MCF 10A (cell line): Measurements from ENCODE around the gene DLG4. TPM values are rescaled to one million over a fixed set of nuclear protein-coding genes. Genes with fewer than 3 reads are reported as not detected.

Experiments
- BruUV-seq: library from RNA; stranded (reverse); fragments of 400-500 nt; replicated peaks from 2 replicates; lab custom pipeline; 2021; lab: Mats Ljungman, UMichigan
- CTCF ChIA-PET: fragments of 300-600 bp; sonication (Branson Sonifier 250); formaldehyde crosslinking; extraction: SDS; loops from one replicate; lab custom pipeline; 2021; ENCODE audit warnings: antibody characterized with exemption, inconsistent platforms; lab: Yijun Ruan, JAX
- POLR2A ChIA-PET: fragments of 300-600, 350-650 bp; sonication (Branson Sonifier 250); formaldehyde crosslinking; extraction: SDS; loops from one replicate; lab custom pipeline; 2020; ENCODE audit warnings: antibody characterized with exemption, inconsistent platforms; lab: Yijun Ruan, JAX
- DNase-seq: peaks from one replicate; pipeline ENCODE4 v3.0.0-alpha.2; 2018; ENCODE audit not compliant: unreplicated experiment
- H3K27ac Mint-ChIP-seq: one replicate; pipeline ENCODE4 v1.8.0; 2022; ENCODE audit warnings: mild to moderate bottlenecking, low read depth, mixed read lengths; ENCODE audit not compliant: unreplicated experiment
- H3K27me3 Mint-ChIP-seq: one replicate; pipeline ENCODE4 v1.8.0; 2022; ENCODE audit warnings: mixed read lengths; ENCODE audit not compliant: insufficient read depth, unreplicated experiment
- H3K36me3 Mint-ChIP-seq: one replicate; pipeline ENCODE4 v1.8.0; 2022; ENCODE audit warnings: mild to moderate bottlenecking, moderate library complexity, mixed read lengths; ENCODE audit not compliant: insufficient read depth, unreplicated experiment
- H3K4me1 Mint-ChIP-seq: one replicate; pipeline ENCODE4 v1.8.0; 2022; ENCODE audit warnings: mixed read lengths; ENCODE audit not compliant: insufficient read depth, unreplicated experiment
- H3K4me3 Mint-ChIP-seq: one replicate; pipeline ENCODE4 v1.8.0; 2022; ENCODE audit warnings: mild to moderate bottlenecking, moderate library complexity, mixed read lengths; ENCODE audit not compliant: unreplicated experiment
- H3K9me3 Mint-ChIP-seq: one replicate; pipeline ENCODE4 v1.8.0; 2022; ENCODE audit warnings: mixed read lengths; ENCODE audit not compliant: unreplicated experiment
- CTCF ChIP-seq: fragments of 200-600 bp; IDR thresholded peaks from one replicate; pipeline ENCODE4 v1.8.0; 2022; ENCODE audit warnings: antibody characterized with exemption, mild to moderate bottlenecking; ENCODE audit not compliant: unreplicated experiment
- intact Hi-C: fragments of 100-400 bp; cut with micrococcal nuclease; formaldehyde crosslinking; loops from 2 replicates; pipeline ENCODE4 v1.14.1; 2022
- total RNA-seq: library from RNA; stranded (reverse); gene quantifications from 2 replicates; pipeline ENCODE4 v1.2.3, GENCODE V29; 2022

Gene DLG4
- total RNA-seq, 1 experiment from 2014 or later = 7.6 TPM

DNA sequence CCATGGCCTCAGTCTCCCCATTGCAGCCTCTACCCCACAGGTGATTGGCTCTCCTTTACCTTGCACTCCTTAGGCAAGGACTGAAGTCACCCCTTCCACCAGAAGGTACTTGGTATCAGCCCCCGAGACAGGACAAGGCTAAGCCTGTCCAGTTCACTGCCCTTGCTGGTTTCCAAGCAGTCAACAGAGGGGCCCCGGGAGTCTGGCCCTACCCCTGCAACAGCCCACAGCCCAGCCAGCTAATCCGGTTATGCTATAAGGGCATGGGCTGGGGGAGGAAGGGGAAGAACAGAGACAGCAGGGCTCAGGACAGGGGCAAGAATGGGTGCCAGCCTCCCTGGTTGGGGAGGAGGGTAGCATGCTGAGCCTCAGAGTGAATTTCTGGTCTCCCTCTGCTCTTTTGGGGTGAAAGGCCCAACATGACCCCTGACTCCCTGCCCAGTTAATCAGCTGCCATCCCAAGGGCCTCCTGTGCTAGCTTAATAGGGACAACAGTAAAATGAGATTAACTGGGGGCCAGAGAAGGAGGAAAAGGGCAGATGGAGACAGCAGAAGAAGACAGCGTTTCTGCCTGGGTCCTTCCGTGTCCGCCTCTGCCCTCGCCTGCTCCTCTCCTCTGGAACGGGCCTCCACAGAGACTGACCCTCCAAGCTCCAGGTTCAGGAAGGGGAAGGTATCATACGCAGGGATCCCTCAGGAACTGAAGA is 10.7 kb downstream of the DLG4 start:
- H3K27ac Mint-ChIP-seq = no peak overlapping the region
- intact Hi-C loops = no loop called here
- BruUV-seq = no TSS peak
- no peak for DNase-seq
- CTCF ChIA-PET = interaction anchor here (0.5 to 0.7 kb wide), 2 partner anchors 115 to 148 kb away, joined by 3 read pairs; no protein-coding TSS in a partner anchor
- peaks cover 6% of the 10 kb centered on the region for H3K36me3 Mint-ChIP-seq
- H3K27me3 Mint-ChIP-seq = peaks cover 18% of the 10 kb centered on the region
- POLR2A ChIA-PET = no interaction called here
- TF ChIP-seq CTCF = no peak
- H3K9me3 Mint-ChIP-seq = no peaks in the 10 kb centered on the region
- H3K4me3 Mint-ChIP-seq = no peak overlapping the region
- peaks cover under 1% of the 10 kb centered on the region for H3K4me1 Mint-ChIP-seq

GRCh38 chr17:7208027-7208571 is 11.5 kb downstream of the DLG4 start:
- ChIA-PET CTCF (interaction anchor here (0.6 kb wide), 1 partner anchor 30 kb away, joined by 3 read pairs; no protein-coding TSS in a partner anchor), POLR2A (no interaction called here)
- H3K4me3 Mint-ChIP-seq = no peak overlapping the region
- no TSS peak for BruUV-seq
- no peak overlapping the region for H3K27ac Mint-ChIP-seq
- intact Hi-C loops = no loop called here
- no peaks in the 10 kb centered on the region for H3K4me1 Mint-ChIP-seq
- peaks cover 18% of the 10 kb centered on the region for H3K27me3 Mint-ChIP-seq
- peaks cover 5% of the 10 kb centered on the region for H3K36me3 Mint-ChIP-seq
- no peaks in the 10 kb centered on the region for H3K9me3 Mint-ChIP-seq
- no peak for DNase-seq
- no peak for TF ChIP-seq CTCF

DNA sequence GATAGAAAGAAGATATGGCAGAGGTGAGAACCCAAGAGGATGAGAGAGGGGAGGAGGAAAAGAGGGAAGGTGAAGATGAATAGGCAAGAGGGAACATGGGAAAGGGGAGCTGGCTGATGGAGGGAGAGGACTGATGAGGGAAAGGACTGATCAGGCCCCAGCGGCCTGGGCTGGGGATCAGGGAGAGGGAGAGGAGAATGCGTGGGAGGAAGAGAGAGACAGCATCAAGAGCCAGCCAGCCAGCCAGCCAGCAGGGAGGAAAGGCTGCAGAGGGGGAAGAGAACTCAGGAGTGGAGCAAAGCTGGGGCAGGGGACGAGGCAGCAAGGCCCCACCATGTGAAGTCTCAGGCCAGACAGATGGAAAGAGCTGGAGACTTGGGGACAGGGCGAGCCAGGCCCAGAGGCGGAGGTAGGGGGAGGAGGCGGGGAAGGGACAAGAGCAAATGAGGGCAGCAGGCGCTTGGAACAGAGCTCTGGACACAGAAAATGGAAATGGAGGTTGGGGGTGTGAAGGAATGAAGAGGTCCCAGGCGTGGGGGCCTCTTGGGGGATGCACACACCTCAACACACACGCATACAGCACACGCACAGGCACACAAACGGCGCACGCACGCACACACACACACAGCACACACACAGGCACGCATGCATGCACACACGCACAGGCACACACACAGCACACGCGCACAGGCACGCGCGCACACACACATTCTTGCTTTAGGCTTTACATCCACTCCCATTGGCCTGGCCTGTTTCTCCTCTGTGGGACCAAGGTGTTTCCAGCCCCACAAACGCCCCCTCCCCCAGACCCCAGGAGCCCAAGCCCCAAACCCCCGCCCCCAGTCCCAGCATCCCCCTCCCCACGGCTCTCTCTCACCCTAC is 12.3 kb downstream of the DLG4 start:
- H3K4me3 Mint-ChIP-seq = no peak overlapping the region
- H3K4me1 Mint-ChIP-seq = no peaks in the 10 kb centered on the region
- no peak for DNase-seq
- no peak overlapping the region for H3K27ac Mint-ChIP-seq
- H3K9me3 Mint-ChIP-seq = no peaks in the 10 kb centered on the region
- no peak for TF ChIP-seq CTCF
- peaks cover 9% of the 10 kb centered on the region for H3K36me3 Mint-ChIP-seq
- no TSS peak for BruUV-seq
- intact Hi-C loops = no loop called here
- CTCF ChIA-PET = interaction anchor here (0.6 kb wide), 1 partner anchor 30 kb away, joined by 3 read pairs; no protein-coding TSS in a partner anchor
- POLR2A ChIA-PET = interaction anchor here (0.6 kb wide), 1 partner anchor 683 kb away, joined by 3 read pairs; no protein-coding TSS in a partner anchor
- H3K27me3 Mint-ChIP-seq = peaks cover 18% of the 10 kb centered on the region

DNA sequence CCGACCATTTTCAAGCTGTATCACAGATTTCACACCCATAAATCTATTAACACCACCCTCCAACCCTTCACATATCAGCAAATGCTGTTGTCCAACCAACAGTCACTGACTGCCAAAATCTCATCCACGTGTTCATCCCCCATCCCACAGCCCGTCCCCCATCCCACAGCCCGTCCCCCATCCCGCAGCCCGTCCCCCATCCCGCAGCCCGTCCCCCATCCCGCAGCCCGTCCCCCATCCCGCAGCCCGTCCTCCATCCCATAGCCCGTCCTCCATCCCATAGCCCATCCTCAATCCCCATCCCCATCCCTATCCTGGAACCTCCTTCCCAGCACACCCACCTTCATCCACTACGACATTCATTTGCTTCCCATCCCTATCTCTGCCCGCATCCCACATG is 14.1 kb downstream of the DLG4 start:
- Mint-ChIP-seq H3K4me1 (no peaks in the 10 kb centered on the region), H3K9me3 (no peaks in the 10 kb centered on the region), H3K27me3 (peaks cover 18% of the 10 kb centered on the region), H3K27ac (no peak overlapping the region), H3K36me3 (peaks cover 11% of the 10 kb centered on the region), H3K4me3 (no peak overlapping the region)
- no peak for TF ChIP-seq CTCF
- no TSS peak for BruUV-seq
- ChIA-PET POLR2A (interaction anchor here (0.7 kb wide), 1 partner anchor 452 kb away, joined by 4 read pairs; no protein-coding TSS in a partner anchor), CTCF (no interaction called here)
- intact Hi-C loops = no loop called here
- DNase-seq = no peak
